HUES64 (cell line): Measurements from ENCODE around the gene SRGAP2.
"Not testable (repeated sequence)": the region's sequence is repeated elsewhere in the genome, so short reads cannot be mapped to it uniquely, and the experiment has no call there.

Experiments
- H3K27ac ChIP-seq: 2 replicates; pipeline ENCODE4 v1.7.0; 2013; ENCODE audit warnings: low read depth, low read length, inconsistent platforms
- H3K27me3 ChIP-seq: 2 replicates; pipeline ENCODE4 v1.6.1; 2013; ENCODE audit warnings: mild to moderate bottlenecking, low read length; ENCODE audit not compliant: insufficient read depth
- H3K36me3 ChIP-seq: 2 replicates; pipeline ENCODE4 v1.6.1; 2013; ENCODE audit warnings: mild to moderate bottlenecking, low read length; ENCODE audit not compliant: insufficient read depth
- H3K4me1 ChIP-seq: 2 replicates; pipeline ENCODE4 v1.6.1; 2013; ENCODE audit warnings: mild to moderate bottlenecking, low read length, moderate library complexity; ENCODE audit not compliant: insufficient read depth
- H3K4me3 ChIP-seq: 2 replicates; pipeline ENCODE4 v1.5.1; 2013; ENCODE audit warnings: mild to moderate bottlenecking, low read length, moderate library complexity
- H3K9ac ChIP-seq: 2 replicates; pipeline ENCODE4 v1.6.1; 2013; ENCODE audit warnings: mild to moderate bottlenecking, low read depth, low read length
- H3K9me3 ChIP-seq: 2 replicates; pipeline ENCODE4 v1.6.1; 2013; ENCODE audit warnings: low read depth, low read length; ENCODE audit not compliant: insufficient read depth
- WGBS: fragments of 150-250, 120-280 bp; methylation state at CpG from one replicate; pipeline ENCODE4 v1.1.7; 2013; ENCODE audit warnings: missing lambda C conversion rate; 5-methylcytosine and 5-hydroxymethylcytosine counted together

The SRGAP2 gene

GRCh38 chr1:206215600-206216392, 12.5 kb downstream of the SRGAP2 start:
- not testable (repeated sequence) for H3K4me3 ChIP-seq, H3K27me3 ChIP-seq, H3K27ac ChIP-seq, H3K36me3 ChIP-seq, H3K9me3 ChIP-seq, H3K4me1 ChIP-seq, H3K9ac ChIP-seq
- WGBS = 90% methylated on average over 2 of the region's 7 CpGs

- H3K9ac ChIP-seq, H3K27me3 ChIP-seq, H3K4me1 ChIP-seq, H3K9me3 ChIP-seq, H3K36me3 ChIP-seq, H3K27ac ChIP-seq, H3K4me3 ChIP-seq: not testable (repeated sequence)
- 94% methylated on average over 2 of the region's 3 CpGs for WGBS
Measured at GRCh38 chr1:206218285-206218684, 14.9 kb downstream of the SRGAP2 start.

- not testable (repeated sequence) for H3K9ac ChIP-seq, H3K36me3 ChIP-seq, H3K27me3 ChIP-seq, H3K9me3 ChIP-seq, H3K4me3 ChIP-seq, H3K27ac ChIP-seq, H3K4me1 ChIP-seq
- no CpG with 5 or more reads among the region's 2 CpGs for WGBS
Measured at GRCh38 chr1:206218765-206219164, 15.4 kb downstream of the SRGAP2 start.

- WGBS = 93% methylated on average over 3 of the region's 13 CpGs
- H3K27ac ChIP-seq, H3K9me3 ChIP-seq, H3K4me1 ChIP-seq, H3K36me3 ChIP-seq, H3K4me3 ChIP-seq, H3K27me3 ChIP-seq, H3K9ac ChIP-seq: not testable (repeated sequence)
Measured at GRCh38 chr1:206219514-206220331, 16.4 kb downstream of the SRGAP2 start.

GRCh38 chr1:206220332-206221000, 17.1 kb downstream of the SRGAP2 start:
- 72% methylated on average over 2 of the region's 4 CpGs for WGBS
- H3K27ac ChIP-seq = not testable (repeated sequence)

GRCh38 chr1:206221585-206221984, 18.2 kb downstream of the SRGAP2 start:
- not testable (repeated sequence) for H3K4me3 ChIP-seq, H3K27ac ChIP-seq, H3K36me3 ChIP-seq, H3K4me1 ChIP-seq, H3K27me3 ChIP-seq, H3K9me3 ChIP-seq, H3K9ac ChIP-seq
- WGBS = no CpG with 5 or more reads among the region's 4 CpGs

More at GRCh38 chr1:206220332-206221000, 17.1 kb downstream of the SRGAP2 start:
- not testable (repeated sequence) for H3K27me3 ChIP-seq, H3K36me3 ChIP-seq, H3K9me3 ChIP-seq, H3K9ac ChIP-seq, H3K4me3 ChIP-seq, H3K4me1 ChIP-seq

- not testable (repeated sequence) for H3K27me3 ChIP-seq, H3K9me3 ChIP-seq, H3K9ac ChIP-seq, H3K36me3 ChIP-seq, H3K27ac ChIP-seq, H3K4me1 ChIP-seq, H3K4me3 ChIP-seq
- WGBS = 100% methylated on average over 1 of the region's 6 CpGs
Measured at GRCh38 chr1:206224190-206224776, 20.9 kb downstream of the SRGAP2 start.

GRCh38 chr1:206225386-206225785, 22.0 kb downstream of the SRGAP2 start:
- not testable (repeated sequence) for H3K27me3 ChIP-seq, H3K36me3 ChIP-seq, H3K4me1 ChIP-seq, H3K9me3 ChIP-seq, H3K27ac ChIP-seq, H3K4me3 ChIP-seq, H3K9ac ChIP-seq
- WGBS = 100% methylated on average over 1 of the region's 4 CpGs

- H3K27me3 ChIP-seq, H3K9me3 ChIP-seq, H3K36me3 ChIP-seq, H3K27ac ChIP-seq, H3K9ac ChIP-seq, H3K4me3 ChIP-seq, H3K4me1 ChIP-seq: not testable (repeated sequence)
- WGBS = 95% methylated on average over 2 of the region's 5 CpGs
Measured at GRCh38 chr1:206226886-206227285, 23.5 kb downstream of the SRGAP2 start.

- H3K9me3 ChIP-seq, H3K4me3 ChIP-seq, H3K27me3 ChIP-seq, H3K27ac ChIP-seq, H3K9ac ChIP-seq, H3K36me3 ChIP-seq, H3K4me1 ChIP-seq: not testable (repeated sequence)
- whole genome bisulfite sequencing = no CpG with 5 or more reads among the region's 2 CpGs
Measured at GRCh38 chr1:206229286-206229685, 25.9 kb downstream of the SRGAP2 start.

- H3K9me3 ChIP-seq, H3K9ac ChIP-seq, H3K27ac ChIP-seq, H3K27me3 ChIP-seq, H3K4me1 ChIP-seq, H3K36me3 ChIP-seq, H3K4me3 ChIP-seq: not testable (repeated sequence)
- WGBS = 99% methylated on average over 6 of the region's 9 CpGs
Measured at GRCh38 chr1:206231989-206232388, 28.6 kb downstream of the SRGAP2 start.
